K562 (cell line): ENCODE data around the gene COX14. TPM values are rescaled to one million over a fixed set of nuclear protein-coding genes. Genes with fewer than 3 reads are reported as not detected.

ENCODE experiments used
- CSDE1 ChIP-seq, 2 experiments: fragments of 450-650 bp; IDR thresholded peaks; 2 replicates each; pipeline ENCODE4 v1.6.1; 2016; ENCODE audit warnings: mild to moderate bottlenecking in 1 of 2
- DIDO1 ChIP-seq: fragments of 450-650 bp; IDR thresholded peaks from 2 replicates; pipeline ENCODE4 v1.6.1; 2016; ENCODE audit warnings: low read depth, missing biosample characterization, missing genetic modification characterization
- SREBF2 ChIP-seq: sonication (generic); formaldehyde crosslinking; IDR thresholded peaks from 2 replicates; pipeline ENCODE4 v1.4.0; 2020; ENCODE audit warnings: mild to moderate bottlenecking, missing genetic modification reagents
- polyA plus RNA-seq, 8 experiments: library from polyadenylated mRNA; depleted of rRNA in 4 of 8; stranded (reverse) in 5 of 8; unstranded in 3 of 8; fragments of >200 nt; fragmentation: Nextera tagmentation in 2 of 8; fragmentation: Illumina TruSeq in 1 of 8; extraction: Ambion mirVana in 2 of 8; extraction: Trizol in 1 of 8; gene quantifications; 2 replicates each; pipeline versions ENCODE4 v1.2.1 to v1.2.3, GENCODE V29; 2011 to 2014; ENCODE audit warnings: inconsistent platforms in 1 of 8, missing spikeins in 1 of 8
- total RNA-seq, 7 experiments: library from RNA; depleted of rRNA in 6 of 7; stranded (reverse); fragments of >200 nt in 6 of 7; fragmentation: Illumina TruSeq in 2 of 7; extraction: Trizol in 2 of 7; gene quantifications; 2 replicates each; pipeline versions ENCODE4 v1.2.1 to v1.2.3, GENCODE V29; 2011 to 2021; ENCODE audit warnings: low replicate concordance in 1 of 7
- TF ChIP-seq, protein P1 (sequence below), 2 experiments: fragments of 450-650 bp; formaldehyde crosslinking in 1 of 2; IDR thresholded peaks; 2 replicates each; pipeline versions ENCODE4 v1.4.0 to v1.6.1; 2014 to 2020; ENCODE audit warnings: mild to moderate bottlenecking in 2 of 2, borderline replicate concordance in 1 of 2, low read depth in 1 of 2
- TF ChIP-seq, protein P2 (sequence below): IDR thresholded peaks from 2 replicates; pipeline ENCODE4 v1.6.1; 2011; ENCODE audit warnings: borderline replicate concordance, low read depth, mild to moderate bottlenecking, moderate library complexity, low read length; ENCODE audit not compliant: insufficient read depth, poor library complexity, severe bottlenecking
- TF ChIP-seq, protein P3 (sequence below): fragments of 250-450 bp; sonication (Bioruptor Pico); IDR thresholded peaks from 2 replicates; pipeline ENCODE4 v1.5.0; 2020; ENCODE audit warnings: mild to moderate bottlenecking

COX14 gene
- total and polyA plus RNA-seq, 9 of the 15 experiments (the other 6 are each of a cell fraction or from before 2014, with no cell fraction given): 44.4 to 269 (median 53.4) TPM

DNA sequence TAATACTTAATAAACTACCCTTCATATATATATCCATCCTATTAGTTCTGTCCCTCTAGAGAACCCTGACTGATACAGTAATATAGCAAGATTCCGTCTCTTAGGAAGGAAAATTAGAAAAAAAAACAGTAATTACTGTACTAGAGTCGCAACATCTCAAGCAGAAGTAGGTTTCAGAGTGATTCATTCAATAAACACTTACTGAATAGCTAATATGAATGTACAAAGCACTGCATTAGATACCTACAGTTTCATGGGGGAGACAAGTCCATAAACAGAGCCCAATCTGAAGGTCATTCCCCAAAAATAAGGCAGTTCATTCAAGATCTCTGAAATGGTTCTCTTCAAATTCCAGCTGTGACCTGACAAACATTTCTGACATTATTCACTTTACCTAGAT, 45.2 kb downstream of the COX14 start (continued):
- TF ChIP-seq, protein P1, sequence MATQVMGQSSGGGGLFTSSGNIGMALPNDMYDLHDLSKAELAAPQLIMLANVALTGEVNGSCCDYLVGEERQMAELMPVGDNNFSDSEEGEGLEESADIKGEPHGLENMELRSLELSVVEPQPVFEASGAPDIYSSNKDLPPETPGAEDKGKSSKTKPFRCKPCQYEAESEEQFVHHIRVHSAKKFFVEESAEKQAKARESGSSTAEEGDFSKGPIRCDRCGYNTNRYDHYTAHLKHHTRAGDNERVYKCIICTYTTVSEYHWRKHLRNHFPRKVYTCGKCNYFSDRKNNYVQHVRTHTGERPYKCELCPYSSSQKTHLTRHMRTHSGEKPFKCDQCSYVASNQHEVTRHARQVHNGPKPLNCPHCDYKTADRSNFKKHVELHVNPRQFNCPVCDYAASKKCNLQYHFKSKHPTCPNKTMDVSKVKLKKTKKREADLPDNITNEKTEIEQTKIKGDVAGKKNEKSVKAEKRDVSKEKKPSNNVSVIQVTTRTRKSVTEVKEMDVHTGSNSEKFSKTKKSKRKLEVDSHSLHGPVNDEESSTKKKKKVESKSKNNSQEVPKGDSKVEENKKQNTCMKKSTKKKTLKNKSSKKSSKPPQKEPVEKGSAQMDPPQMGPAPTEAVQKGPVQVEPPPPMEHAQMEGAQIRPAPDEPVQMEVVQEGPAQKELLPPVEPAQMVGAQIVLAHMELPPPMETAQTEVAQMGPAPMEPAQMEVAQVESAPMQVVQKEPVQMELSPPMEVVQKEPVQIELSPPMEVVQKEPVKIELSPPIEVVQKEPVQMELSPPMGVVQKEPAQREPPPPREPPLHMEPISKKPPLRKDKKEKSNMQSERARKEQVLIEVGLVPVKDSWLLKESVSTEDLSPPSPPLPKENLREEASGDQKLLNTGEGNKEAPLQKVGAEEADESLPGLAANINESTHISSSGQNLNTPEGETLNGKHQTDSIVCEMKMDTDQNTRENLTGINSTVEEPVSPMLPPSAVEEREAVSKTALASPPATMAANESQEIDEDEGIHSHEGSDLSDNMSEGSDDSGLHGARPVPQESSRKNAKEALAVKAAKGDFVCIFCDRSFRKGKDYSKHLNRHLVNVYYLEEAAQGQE (IDR thresholded peaks at IDR 0.05; ENCODE audit: borderline replicate concordance): no peak
- TF ChIP-seq, protein P1 (CRISPR knock-in tag; IDR thresholded peaks at IDR 0.05; ENCODE audit: low read depth): no peak
- TF ChIP-seq, protein P2, sequence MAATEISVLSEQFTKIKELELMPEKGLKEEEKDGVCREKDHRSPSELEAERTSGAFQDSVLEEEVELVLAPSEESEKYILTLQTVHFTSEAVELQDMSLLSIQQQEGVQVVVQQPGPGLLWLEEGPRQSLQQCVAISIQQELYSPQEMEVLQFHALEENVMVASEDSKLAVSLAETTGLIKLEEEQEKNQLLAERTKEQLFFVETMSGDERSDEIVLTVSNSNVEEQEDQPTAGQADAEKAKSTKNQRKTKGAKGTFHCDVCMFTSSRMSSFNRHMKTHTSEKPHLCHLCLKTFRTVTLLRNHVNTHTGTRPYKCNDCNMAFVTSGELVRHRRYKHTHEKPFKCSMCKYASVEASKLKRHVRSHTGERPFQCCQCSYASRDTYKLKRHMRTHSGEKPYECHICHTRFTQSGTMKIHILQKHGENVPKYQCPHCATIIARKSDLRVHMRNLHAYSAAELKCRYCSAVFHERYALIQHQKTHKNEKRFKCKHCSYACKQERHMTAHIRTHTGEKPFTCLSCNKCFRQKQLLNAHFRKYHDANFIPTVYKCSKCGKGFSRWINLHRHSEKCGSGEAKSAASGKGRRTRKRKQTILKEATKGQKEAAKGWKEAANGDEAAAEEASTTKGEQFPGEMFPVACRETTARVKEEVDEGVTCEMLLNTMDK: no peak
- TF ChIP-seq CSDE1 (IDR thresholded peaks at IDR 0.05) (no peak), SREBF2 (CRISPR knock-in tag) (no peak), DIDO1 (tag) (no peak)
- TF ChIP-seq, protein P3, sequence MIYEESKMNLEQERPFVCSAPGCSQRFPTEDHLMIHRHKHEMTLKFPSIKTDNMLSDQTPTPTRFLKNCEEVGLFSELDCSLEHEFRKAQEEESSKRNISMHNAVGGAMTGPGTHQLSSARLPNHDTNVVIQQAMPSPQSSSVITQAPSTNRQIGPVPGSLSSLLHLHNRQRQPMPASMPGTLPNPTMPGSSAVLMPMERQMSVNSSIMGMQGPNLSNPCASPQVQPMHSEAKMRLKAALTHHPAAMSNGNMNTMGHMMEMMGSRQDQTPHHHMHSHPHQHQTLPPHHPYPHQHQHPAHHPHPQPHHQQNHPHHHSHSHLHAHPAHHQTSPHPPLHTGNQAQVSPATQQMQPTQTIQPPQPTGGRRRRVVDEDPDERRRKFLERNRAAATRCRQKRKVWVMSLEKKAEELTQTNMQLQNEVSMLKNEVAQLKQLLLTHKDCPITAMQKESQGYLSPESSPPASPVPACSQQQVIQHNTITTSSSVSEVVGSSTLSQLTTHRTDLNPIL (CRISPR knock-in tag): no peak
- TF ChIP-seq, all 486 proteins: peak for 0
